NT2/D1 (cell line): ENCODE data around the gene TNFSF4.

Source experiments
- SUZ12 ChIP-seq: IDR thresholded peaks from 2 replicates; pipeline ENCODE4 v1.6.1; 2011; ENCODE audit not compliant: insufficient read length, insufficient read depth; ENCODE audit errors: extremely low read depth
- YY1 ChIP-seq: IDR thresholded peaks from 2 replicates; pipeline ENCODE4 v1.6.1; 2011; ENCODE audit not compliant: insufficient read length, insufficient read depth

GRCh38 chr1:173137107-173137706 is 69.9 kb downstream of the TNFSF4 start:
- no peak for TF ChIP-seq YY1
- TF ChIP-seq SUZ12 = no peak
